Measurements from ENCODE around the gene IL4.

Gene IL4

GRCh38 chr5:132677682-132678400 lies 4.1 kb downstream of the IL4 start:
- Histone ChIP-seq H3K36me3 (ENCODE audit: low read depth) (no peaks in the 10 kb centered on the region), H3K4me3 (ENCODE audit: severe bottlenecking) (no peak overlapping the region), H3K27me3 (ENCODE audit: insufficient read depth, poor library complexity, severe bottlenecking) (no peaks in the 10 kb centered on the region), H3K4me1 (ENCODE audit: insufficient read depth, poor library complexity, severe bottlenecking) (peaks cover 24% of the 10 kb centered on the region), H3K27ac (ENCODE audit: poor library complexity, severe bottlenecking) (peak overlapping the region; percentile 86), H3K9me3 (ENCODE audit: severe bottlenecking) (no peaks in the 10 kb centered on the region)
- peak; percentile 1 for TF ChIP-seq CTCF (IDR thresholded peaks at IDR 0.05; ENCODE audit: poor library complexity, severe bottlenecking)
- no peak for ATAC-seq (ENCODE audit: low read depth)
- DNase-seq (ENCODE audit: low spot score), result no peak

GRCh38 chr5:132678735-132679134 lies 4.9 kb downstream of the IL4 start:
- Histone ChIP-seq H3K27me3 (ENCODE audit: insufficient read depth, poor library complexity, severe bottlenecking) (no peaks in the 10 kb centered on the region), H3K27ac (ENCODE audit: poor library complexity, severe bottlenecking) (no peak overlapping the region), H3K4me3 (ENCODE audit: severe bottlenecking) (no peak overlapping the region), H3K36me3 (ENCODE audit: low read depth) (no peaks in the 10 kb centered on the region), H3K9me3 (ENCODE audit: severe bottlenecking) (no peaks in the 10 kb centered on the region), H3K4me1 (ENCODE audit: insufficient read depth, poor library complexity, severe bottlenecking) (peaks cover 24% of the 10 kb centered on the region)
- no peak for TF ChIP-seq CTCF (IDR thresholded peaks at IDR 0.05; ENCODE audit: poor library complexity, severe bottlenecking)
- no peak for DNase-seq (ENCODE audit: low spot score)
- ATAC-seq (ENCODE audit: low read depth), result no peak

GRCh38 chr5:132679166-132679565 lies 5.4 kb downstream of the IL4 start:
- no peaks in the 10 kb centered on the region for H3K36me3 ChIP-seq (ENCODE audit: low read depth)
- H3K9me3 ChIP-seq (ENCODE audit: severe bottlenecking), result no peaks in the 10 kb centered on the region
- H3K4me3 ChIP-seq (ENCODE audit: severe bottlenecking), result no peak overlapping the region
- no peaks in the 10 kb centered on the region for H3K27me3 ChIP-seq (ENCODE audit: insufficient read depth, poor library complexity, severe bottlenecking)
- no peak for TF ChIP-seq CTCF (IDR thresholded peaks at IDR 0.05; ENCODE audit: poor library complexity, severe bottlenecking)
- no peak overlapping the region for H3K27ac ChIP-seq (ENCODE audit: poor library complexity, severe bottlenecking)
- ATAC-seq (ENCODE audit: low read depth) (no peak), DNase-seq (ENCODE audit: low spot score) (no peak)
- peaks cover 21% of the 10 kb centered on the region for H3K4me1 ChIP-seq (ENCODE audit: insufficient read depth, poor library complexity, severe bottlenecking)

GRCh38 chr5:132679717-132680380 lies 6.1 kb downstream of the IL4 start:
- no peaks in the 10 kb centered on the region for H3K36me3 ChIP-seq (ENCODE audit: low read depth)
- ATAC-seq (ENCODE audit: low read depth), result no peak
- H3K9me3 ChIP-seq (ENCODE audit: severe bottlenecking), result no peaks in the 10 kb centered on the region
- H3K27ac ChIP-seq (ENCODE audit: poor library complexity, severe bottlenecking), result no peak overlapping the region
- no peak for TF ChIP-seq CTCF (IDR thresholded peaks at IDR 0.05; ENCODE audit: poor library complexity, severe bottlenecking)
- DNase-seq (ENCODE audit: low spot score), result no peak
- H3K4me1 ChIP-seq (ENCODE audit: insufficient read depth, poor library complexity, severe bottlenecking), result peaks cover 17% of the 10 kb centered on the region
- H3K4me3 ChIP-seq (ENCODE audit: severe bottlenecking), result no peak overlapping the region
- no peaks in the 10 kb centered on the region for H3K27me3 ChIP-seq (ENCODE audit: insufficient read depth, poor library complexity, severe bottlenecking)

Measured in RWPE2 (cell line).